D721Med (cell line): ENCODE results near the gene HACL1.

Experiments used
- DNase-seq: peaks from one replicate; pipeline ENCODE4 v3.0.0; 2011; ENCODE audit warnings: low spot score; ENCODE audit not compliant: insufficient read length
- FAIRE-seq: peaks from 2 replicates; lab custom pipeline; 2011; peaks lifted over from hg19 to GRCh38; lab: Jason Lieb, UNC
- CTCF ChIP-seq: IDR thresholded peaks from 2 replicates; pipeline ENCODE4 v1.5.1; 2012; ENCODE audit warnings: mild to moderate bottlenecking, control low read depth; ENCODE audit not compliant: insufficient read depth; ENCODE audit errors: missing control alignments

Gene HACL1

GRCh38 chr3:15634671-15635070 lies 33.3 kb upstream of the HACL1 start:
- no peak for FAIRE-seq
- no peak for TF ChIP-seq CTCF

GRCh38 chr3:15633766-15634598 lies 32.6 kb upstream of the HACL1 start:
- TF ChIP-seq CTCF, result no peak
- no peak for FAIRE-seq

More at GRCh38 chr3:15634671-15635070, 33.3 kb upstream of the HACL1 start:
- DNase-seq, result no peak

GRCh38 chr3:15633159-15633558 lies 31.8 kb upstream of the HACL1 start:
- DNase-seq (no peak), FAIRE-seq (no peak)
- no peak for TF ChIP-seq CTCF

More at GRCh38 chr3:15633766-15634598, 32.6 kb upstream of the HACL1 start:
- no peak for DNase-seq

GRCh38 chr3:15632212-15632580 lies 30.8 kb upstream of the HACL1 start:
- DNase-seq (no peak), FAIRE-seq (no peak)
- no peak for TF ChIP-seq CTCF

- DNase-seq (no peak), FAIRE-seq (no peak)
These were observed 30.2 kb upstream of the HACL1 start for GRCh38 chr3:15631426-15632211.

GRCh38 chr3:15630646-15631350 lies 29.4 kb upstream of the HACL1 start:
- DNase-seq (no peak), FAIRE-seq (no peak)
- no peak for TF ChIP-seq CTCF

More at GRCh38 chr3:15631426-15632211, 30.2 kb upstream of the HACL1 start:
- TF ChIP-seq CTCF, result no peak
